ENCODE measurements around the gene XXYLT1.

The XXYLT1 gene

GRCh38 chr3:195160908-195161434 is 110.0 kb downstream of the XXYLT1 start:
- no peak overlapping the region for H3K9ac ChIP-seq (ENCODE audit: low read length)
- no peak overlapping the region for H2AFZ ChIP-seq (ENCODE audit: low read depth, low read length, severe bottlenecking)
- H3K27ac ChIP-seq (ENCODE audit: low read depth, low read length) = no peak overlapping the region

DNA sequence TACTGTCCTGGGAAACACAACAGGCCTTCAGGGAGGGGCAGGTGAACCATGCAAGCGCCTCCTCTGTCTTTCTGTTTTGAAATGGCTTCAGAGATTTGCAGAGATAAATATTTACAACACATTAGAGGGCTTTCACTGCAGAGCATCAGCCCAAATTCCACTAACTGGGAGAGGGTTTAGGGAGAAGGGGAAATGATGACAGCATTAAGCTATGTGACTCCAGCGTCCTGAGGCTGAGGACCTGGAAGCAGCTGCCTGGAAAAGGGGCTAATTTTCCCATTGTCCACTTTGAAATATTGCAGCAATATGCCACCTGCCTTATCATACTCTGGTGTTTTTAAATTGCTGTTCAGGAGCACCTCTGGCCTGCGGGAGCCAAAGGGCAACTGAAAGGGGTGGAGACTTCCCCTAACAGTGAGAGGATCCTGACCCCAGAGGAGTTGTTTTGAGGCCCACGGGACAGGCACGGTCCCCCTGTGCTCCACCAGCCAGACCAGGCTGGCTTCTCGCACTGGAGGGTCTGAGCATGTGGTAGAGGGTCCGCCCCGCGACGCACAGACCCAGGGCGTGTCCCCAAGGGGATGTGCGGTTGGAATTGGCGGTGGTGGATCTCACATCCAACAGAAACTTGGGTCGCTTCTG is 110.6 kb downstream of the XXYLT1 start:
- no peaks in the 10 kb centered on the region for H3K27me3 ChIP-seq (ENCODE audit: low read length)
- H3F3A ChIP-seq (ENCODE audit: insufficient read depth) = no peaks in the 10 kb centered on the region
- 0 out of 2 replicates have a peak, but pooled peaks cover 3% of the 10 kb centered on the region for H4K20me1 ChIP-seq (ENCODE audit: low read depth, low read length)
- no peaks in the 10 kb centered on the region for H3K9me3 ChIP-seq (ENCODE audit: insufficient read depth, low read length)
- H3K36me3 ChIP-seq (ENCODE audit: low read length) = no peaks in the 10 kb centered on the region
- H2AFZ ChIP-seq (ENCODE audit: low read depth, low read length, severe bottlenecking) = no peak overlapping the region
- H3K79me2 ChIP-seq (ENCODE audit: insufficient read depth, low read length) = no peaks in the 10 kb centered on the region
- TF ChIP-seq, protein P1, sequence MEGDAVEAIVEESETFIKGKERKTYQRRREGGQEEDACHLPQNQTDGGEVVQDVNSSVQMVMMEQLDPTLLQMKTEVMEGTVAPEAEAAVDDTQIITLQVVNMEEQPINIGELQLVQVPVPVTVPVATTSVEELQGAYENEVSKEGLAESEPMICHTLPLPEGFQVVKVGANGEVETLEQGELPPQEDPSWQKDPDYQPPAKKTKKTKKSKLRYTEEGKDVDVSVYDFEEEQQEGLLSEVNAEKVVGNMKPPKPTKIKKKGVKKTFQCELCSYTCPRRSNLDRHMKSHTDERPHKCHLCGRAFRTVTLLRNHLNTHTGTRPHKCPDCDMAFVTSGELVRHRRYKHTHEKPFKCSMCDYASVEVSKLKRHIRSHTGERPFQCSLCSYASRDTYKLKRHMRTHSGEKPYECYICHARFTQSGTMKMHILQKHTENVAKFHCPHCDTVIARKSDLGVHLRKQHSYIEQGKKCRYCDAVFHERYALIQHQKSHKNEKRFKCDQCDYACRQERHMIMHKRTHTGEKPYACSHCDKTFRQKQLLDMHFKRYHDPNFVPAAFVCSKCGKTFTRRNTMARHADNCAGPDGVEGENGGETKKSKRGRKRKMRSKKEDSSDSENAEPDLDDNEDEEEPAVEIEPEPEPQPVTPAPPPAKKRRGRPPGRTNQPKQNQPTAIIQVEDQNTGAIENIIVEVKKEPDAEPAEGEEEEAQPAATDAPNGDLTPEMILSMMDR (IDR thresholded peaks at IDR 0.05; ENCODE audit: insufficient read depth, low read length, poor library complexity, severe bottlenecking) = no peak
- TF ChIP-seq EZH2phosphoT487 (conservative IDR thresholded peaks at IDR 0.05; ENCODE audit: low read length) = no peak
- no peak overlapping the region for H3K27ac ChIP-seq (ENCODE audit: low read depth, low read length)
- no peak overlapping the region for H3K4me3 ChIP-seq (ENCODE audit: insufficient read depth, low read length, poor library complexity, severe bottlenecking)
- no peak overlapping the region for H3K9ac ChIP-seq (ENCODE audit: low read length)
- H3K9me2 ChIP-seq (replicated peaks; ENCODE audit: insufficient read depth, low read length) = no peaks in the 10 kb centered on the region
- no peak overlapping the region for H3K4me2 ChIP-seq (ENCODE audit: low read depth, low read length, poor library complexity, severe bottlenecking)

More at GRCh38 chr3:195160908-195161434, 110.0 kb downstream of the XXYLT1 start:
- no peaks in the 10 kb centered on the region for H3F3A ChIP-seq (ENCODE audit: insufficient read depth)
- H3K9me3 ChIP-seq (ENCODE audit: insufficient read depth, low read length) = no peaks in the 10 kb centered on the region
- no peaks in the 10 kb centered on the region for H3K79me2 ChIP-seq (ENCODE audit: insufficient read depth, low read length)
- no peaks in the 10 kb centered on the region for H3K36me3 ChIP-seq (ENCODE audit: low read length)
- H3K4me3 ChIP-seq (ENCODE audit: insufficient read depth, low read length, poor library complexity, severe bottlenecking) = no peak overlapping the region
- no peaks in the 10 kb centered on the region for H3K9me2 ChIP-seq (replicated peaks; ENCODE audit: insufficient read depth, low read length)
- H3K4me2 ChIP-seq (ENCODE audit: low read depth, low read length, poor library complexity, severe bottlenecking) = no peak overlapping the region
- no peak for TF ChIP-seq EZH2phosphoT487 (conservative IDR thresholded peaks at IDR 0.05; ENCODE audit: low read length)
- TF ChIP-seq, protein P1 (IDR thresholded peaks at IDR 0.05; ENCODE audit: insufficient read depth, low read length, poor library complexity, severe bottlenecking) = no peak
- H4K20me1 ChIP-seq (ENCODE audit: low read depth, low read length) = 0 out of 2 replicates have a peak, but pooled peaks cover 3% of the 10 kb centered on the region
- H3K27me3 ChIP-seq (ENCODE audit: low read length) = no peaks in the 10 kb centered on the region

DNA sequence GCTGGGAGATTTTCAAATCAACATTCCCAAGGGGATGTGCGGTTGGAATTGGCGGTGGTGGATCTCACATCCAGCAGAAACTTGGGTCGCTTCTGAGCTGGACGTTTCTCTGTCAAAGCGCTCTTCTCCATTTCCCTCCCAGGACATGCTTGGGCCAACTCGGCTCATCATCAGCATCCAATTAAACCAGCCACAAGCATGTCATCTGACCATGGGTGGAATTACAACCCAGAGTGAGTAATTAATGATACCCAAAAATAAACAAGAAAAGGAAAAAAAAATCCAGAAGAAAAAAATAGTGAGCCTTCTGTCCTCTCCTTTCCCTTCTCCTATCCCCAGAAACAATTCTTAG is 111.2 kb downstream of the XXYLT1 start:
- TF ChIP-seq, protein P1 (IDR thresholded peaks at IDR 0.05; ENCODE audit: insufficient read depth, low read length, poor library complexity, severe bottlenecking) = no peak
- no peak for TF ChIP-seq EZH2phosphoT487 (conservative IDR thresholded peaks at IDR 0.05; ENCODE audit: low read length)
- no peaks in the 10 kb centered on the region for H3K27me3 ChIP-seq (ENCODE audit: low read length)
- no peak overlapping the region for H3K4me3 ChIP-seq (ENCODE audit: insufficient read depth, low read length, poor library complexity, severe bottlenecking)
- H3K79me2 ChIP-seq (ENCODE audit: insufficient read depth, low read length) = no peaks in the 10 kb centered on the region
- no peak overlapping the region for H3K27ac ChIP-seq (ENCODE audit: low read depth, low read length)
- no peaks in the 10 kb centered on the region for H3K36me3 ChIP-seq (ENCODE audit: low read length)
- H3K9ac ChIP-seq (ENCODE audit: low read length) = no peak overlapping the region
- no peaks in the 10 kb centered on the region for H3F3A ChIP-seq (ENCODE audit: insufficient read depth)
- H2AFZ ChIP-seq (ENCODE audit: low read depth, low read length, severe bottlenecking) = no peak overlapping the region
- no peak overlapping the region for H3K4me2 ChIP-seq (ENCODE audit: low read depth, low read length, poor library complexity, severe bottlenecking)
- H4K20me1 ChIP-seq (ENCODE audit: low read depth, low read length) = 0 out of 2 replicates have a peak, but pooled peaks cover 3% of the 10 kb centered on the region
- no peaks in the 10 kb centered on the region for H3K9me3 ChIP-seq (ENCODE audit: insufficient read depth, low read length)
- no peaks in the 10 kb centered on the region for H3K9me2 ChIP-seq (replicated peaks; ENCODE audit: insufficient read depth, low read length)

Data from SU-DHL-6 (cell line).